ENCODE measurements around the gene THAP12.

THAP12 gene

DNA sequence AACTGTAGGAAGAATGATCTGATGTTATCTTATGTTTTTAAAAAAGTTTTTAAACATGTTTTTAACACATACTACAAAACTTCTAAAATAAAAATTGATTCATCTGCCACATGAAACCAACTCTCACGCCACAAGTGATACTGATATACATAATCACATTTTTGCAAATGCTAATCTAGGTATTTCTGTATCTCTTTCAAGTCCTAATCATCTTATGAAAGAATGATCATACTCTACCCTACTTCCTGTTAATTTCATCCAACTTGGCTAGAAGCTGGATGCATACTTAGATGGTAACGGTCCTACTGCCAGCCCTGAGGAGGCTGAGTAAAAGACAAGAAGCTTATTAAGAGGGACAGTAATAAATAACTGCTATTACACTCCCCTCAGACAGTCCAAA lies 19.2 kb downstream of the THAP12 start:
- H3K4me1 ChIP-seq, result no peaks in the 10 kb centered on the region

DNA sequence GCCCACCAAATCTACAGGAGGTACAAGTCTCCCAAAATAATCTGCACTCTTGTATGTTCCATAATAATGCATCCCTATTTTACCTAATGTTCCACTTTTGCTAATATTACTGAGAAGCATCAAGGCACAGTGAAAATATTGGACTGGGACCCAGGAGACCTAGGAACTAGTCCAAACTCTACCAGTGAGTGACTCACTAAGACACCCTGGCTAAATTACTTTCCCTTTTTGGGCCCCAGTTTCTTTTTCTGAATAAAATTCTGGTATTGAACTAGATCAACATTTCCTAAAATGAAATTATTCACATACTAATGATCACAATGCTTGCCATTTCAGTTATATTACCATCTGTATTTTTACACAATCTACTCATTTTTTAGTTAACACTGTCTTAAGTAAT lies 19.6 kb downstream of the THAP12 start:
- H2AFZ ChIP-seq, result no peak overlapping the region
- TF ChIP-seq, protein P1, sequence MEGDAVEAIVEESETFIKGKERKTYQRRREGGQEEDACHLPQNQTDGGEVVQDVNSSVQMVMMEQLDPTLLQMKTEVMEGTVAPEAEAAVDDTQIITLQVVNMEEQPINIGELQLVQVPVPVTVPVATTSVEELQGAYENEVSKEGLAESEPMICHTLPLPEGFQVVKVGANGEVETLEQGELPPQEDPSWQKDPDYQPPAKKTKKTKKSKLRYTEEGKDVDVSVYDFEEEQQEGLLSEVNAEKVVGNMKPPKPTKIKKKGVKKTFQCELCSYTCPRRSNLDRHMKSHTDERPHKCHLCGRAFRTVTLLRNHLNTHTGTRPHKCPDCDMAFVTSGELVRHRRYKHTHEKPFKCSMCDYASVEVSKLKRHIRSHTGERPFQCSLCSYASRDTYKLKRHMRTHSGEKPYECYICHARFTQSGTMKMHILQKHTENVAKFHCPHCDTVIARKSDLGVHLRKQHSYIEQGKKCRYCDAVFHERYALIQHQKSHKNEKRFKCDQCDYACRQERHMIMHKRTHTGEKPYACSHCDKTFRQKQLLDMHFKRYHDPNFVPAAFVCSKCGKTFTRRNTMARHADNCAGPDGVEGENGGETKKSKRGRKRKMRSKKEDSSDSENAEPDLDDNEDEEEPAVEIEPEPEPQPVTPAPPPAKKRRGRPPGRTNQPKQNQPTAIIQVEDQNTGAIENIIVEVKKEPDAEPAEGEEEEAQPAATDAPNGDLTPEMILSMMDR (IDR thresholded peaks at IDR 0.05), result no peak
- no peaks in the 10 kb centered on the region for H3K79me2 ChIP-seq
- no peak overlapping the region for H3K4me2 ChIP-seq (ENCODE audit: low read length)
- no peak overlapping the region for H3K4me3 ChIP-seq (ENCODE audit: low read depth, low read length)
- no peak overlapping the region for H3K27ac ChIP-seq
- no peaks in the 10 kb centered on the region for H3K9me3 ChIP-seq (ENCODE audit: control insufficient read depth, low read length)
- H3K27me3 ChIP-seq (ENCODE audit: control insufficient read depth, insufficient read depth, low read length), result no peaks in the 10 kb centered on the region
- H3K36me3 ChIP-seq (ENCODE audit: control insufficient read depth, insufficient read depth, low read length), result no peaks in the 10 kb centered on the region
- no peak overlapping the region for H3K9ac ChIP-seq
- H3K4me1 ChIP-seq, result no peaks in the 10 kb centered on the region

More for the DNA sequence above, 19.2 kb downstream of the THAP12 start:
- Histone ChIP-seq H3K4me2 (ENCODE audit: low read length) (no peak overlapping the region), H3K27ac (no peak overlapping the region), H3K9me3 (ENCODE audit: control insufficient read depth, low read length) (no peaks in the 10 kb centered on the region), H3K36me3 (ENCODE audit: control insufficient read depth, insufficient read depth, low read length) (no peaks in the 10 kb centered on the region), H3K27me3 (ENCODE audit: control insufficient read depth, insufficient read depth, low read length) (no peaks in the 10 kb centered on the region), H2AFZ (no peak overlapping the region), H3K79me2 (no peaks in the 10 kb centered on the region), H3K9ac (no peak overlapping the region), H3K4me3 (ENCODE audit: low read depth, low read length) (no peak overlapping the region)
- TF ChIP-seq, protein P1 (IDR thresholded peaks at IDR 0.05), result no peak

DNA sequence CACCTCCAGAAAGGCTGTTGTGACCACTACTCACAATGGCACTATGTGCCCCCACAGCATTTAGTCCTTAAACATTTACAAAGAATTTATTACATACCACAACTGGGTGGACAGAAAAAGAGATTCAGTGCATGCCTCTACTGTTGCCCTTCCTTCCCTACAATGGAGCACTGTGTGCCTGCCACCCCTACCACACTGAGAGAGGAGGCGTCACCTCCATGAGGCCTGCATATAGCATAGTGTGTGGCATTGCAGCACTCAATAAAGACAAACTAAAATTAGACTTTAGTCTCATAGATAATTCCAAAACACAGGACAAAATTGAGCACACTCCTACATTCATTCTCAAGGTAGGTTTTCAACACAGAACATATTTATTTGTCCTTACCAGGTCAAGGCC lies 25.8 kb downstream of the THAP12 start:
- no peaks in the 10 kb centered on the region for H3K9me3 ChIP-seq (ENCODE audit: control insufficient read depth, low read length)
- H2AFZ ChIP-seq, result no peak overlapping the region
- no peak overlapping the region for H3K27ac ChIP-seq
- no peaks in the 10 kb centered on the region for H3K27me3 ChIP-seq (ENCODE audit: control insufficient read depth, insufficient read depth, low read length)
- H3K9ac ChIP-seq, result no peak overlapping the region
- TF ChIP-seq, protein P1 (IDR thresholded peaks at IDR 0.05), result no peak
- H3K79me2 ChIP-seq, result no peaks in the 10 kb centered on the region
- H3K4me1 ChIP-seq, result no peaks in the 10 kb centered on the region
- no peaks in the 10 kb centered on the region for H3K36me3 ChIP-seq (ENCODE audit: control insufficient read depth, insufficient read depth, low read length)
- no peak overlapping the region for H3K4me2 ChIP-seq (ENCODE audit: low read length)
- no peak overlapping the region for H3K4me3 ChIP-seq (ENCODE audit: low read depth, low read length)

DNA sequence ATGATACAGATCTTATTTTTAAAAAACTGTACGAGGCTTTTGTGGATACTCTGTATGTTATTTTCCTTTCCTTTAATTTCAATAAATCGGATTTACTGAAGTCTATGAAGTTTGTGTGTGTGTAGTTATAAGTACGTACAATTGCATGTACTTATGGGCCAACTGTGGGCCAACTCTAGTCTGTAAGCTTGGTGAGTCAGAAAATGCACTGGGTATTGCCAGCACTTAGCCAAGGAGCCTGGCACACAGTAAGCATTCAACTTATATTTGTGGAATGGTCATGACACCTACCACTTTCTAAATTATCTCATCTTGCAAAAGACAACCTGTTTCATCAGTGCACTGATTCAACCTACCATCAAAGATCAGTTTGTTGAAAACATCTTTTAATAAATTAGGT lies 32.6 kb downstream of the THAP12 start:
- Histone ChIP-seq H3K4me1 (no peaks in the 10 kb centered on the region), H3K9ac (no peak overlapping the region), H3K27ac (no peak overlapping the region), H3K27me3 (ENCODE audit: control insufficient read depth, insufficient read depth, low read length) (no peaks in the 10 kb centered on the region), H3K4me2 (ENCODE audit: low read length) (no peak overlapping the region), H3K79me2 (no peaks in the 10 kb centered on the region), H3K4me3 (ENCODE audit: low read depth, low read length) (no peak overlapping the region), H2AFZ (no peak overlapping the region), H3K36me3 (ENCODE audit: control insufficient read depth, insufficient read depth, low read length) (no peaks in the 10 kb centered on the region), H3K9me3 (ENCODE audit: control insufficient read depth, low read length) (no peaks in the 10 kb centered on the region)
- TF ChIP-seq, protein P1 (IDR thresholded peaks at IDR 0.05), result no peak

DNA sequence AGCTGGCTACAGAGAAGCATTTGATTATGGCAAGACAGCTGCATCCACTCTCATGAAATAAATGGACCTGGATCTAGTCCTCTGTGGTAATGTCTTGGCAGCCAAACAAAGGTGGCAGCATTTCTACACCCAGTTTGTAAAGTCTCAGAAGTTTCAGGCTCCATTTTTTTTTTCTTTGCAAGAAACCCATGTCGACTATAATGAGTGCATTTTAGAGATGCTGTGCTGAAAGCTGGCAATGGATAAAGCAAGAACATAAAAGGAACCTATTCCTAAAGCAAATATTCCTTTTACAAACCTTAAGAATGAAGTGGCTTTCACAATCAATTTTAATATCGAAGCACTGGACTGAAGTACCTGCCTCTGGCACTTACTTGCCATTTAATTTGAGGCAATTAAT lies 33.5 kb downstream of the THAP12 start:
- H3K4me3 ChIP-seq (ENCODE audit: low read depth, low read length), result no peak overlapping the region
- H3K4me1 ChIP-seq, result no peaks in the 10 kb centered on the region
- no peak overlapping the region for H2AFZ ChIP-seq
- no peaks in the 10 kb centered on the region for H3K79me2 ChIP-seq
- H3K4me2 ChIP-seq (ENCODE audit: low read length), result no peak overlapping the region
- H3K9ac ChIP-seq, result no peak overlapping the region
- no peaks in the 10 kb centered on the region for H3K36me3 ChIP-seq (ENCODE audit: control insufficient read depth, insufficient read depth, low read length)
- TF ChIP-seq, protein P1 (IDR thresholded peaks at IDR 0.05), result peak; percentile 5
- H3K27ac ChIP-seq, result no peak overlapping the region
- H3K27me3 ChIP-seq (ENCODE audit: control insufficient read depth, insufficient read depth, low read length), result no peaks in the 10 kb centered on the region
- H3K9me3 ChIP-seq (ENCODE audit: control insufficient read depth, low read length), result no peaks in the 10 kb centered on the region
